ENCODE data around the gene DUS2. TPM values are rescaled to one million over a fixed set of nuclear protein-coding genes. Genes with fewer than 3 reads are reported as not detected.

Gene DUS2
- total RNA-seq, 1 experiment from 2014 or later: 12.1 TPM

- POLR2A ChIA-PET: interaction anchor here (0.6 kb wide), 1 partner anchor 383 kb away, joined by 3 read pairs; no protein-coding TSS in a partner anchor
- no peak for DNase-seq (ENCODE audit: low read depth, low spot score)
- Histone ChIP-seq H3K9me3 (ENCODE audit: control insufficient read depth, insufficient read depth, low read depth, low read length) (no peaks in the 10 kb centered on the region), H3K27ac (ENCODE audit: low read length) (peak overlapping the region; percentile 34; the same call in 1 of the 2 replicates), H3K27me3 (ENCODE audit: control insufficient read depth, insufficient read depth, low read length) (no peaks in the 10 kb centered on the region), H3K4me3 (ENCODE audit: low read depth in 2 of 2, low read length in 2 of 2) (peak overlapping the region; percentile 18 to 20; a peak in 2 of 4 replicates), H3K36me3 (ENCODE audit: control insufficient read depth, insufficient read depth, low read length) (no peaks in the 10 kb centered on the region; the same call in 1 of the 2 replicates), H3K4me1 (ENCODE audit: control insufficient read depth, insufficient read depth, low read length) (peaks cover 4% of the 10 kb centered on the region)
- BruUV-seq (replicated peaks): no TSS peak
- intact Hi-C loops (cut with micrococcal nuclease; ENCODE audit: unreplicated experiment) (loop anchor here (5.0 kb wide), 1 partner anchor 143 kb away; no protein-coding TSS in a partner anchor), in situ Hi-C loops (cut with HindIII; ENCODE audit: low pct_unique_long_range_greater_than_20kb, low sequenced_read_pairs) (no loop called here)
- no peak for ATAC-seq
- CTCF ChIA-PET: interaction anchor here (0.5 to 0.6 kb wide), 2 partner anchors 658 to 1075 kb away, joined by 6 to 9 read pairs; no protein-coding TSS in a partner anchor
- no peak for TF ChIP-seq TCF7L2 (IDR thresholded peaks at IDR 0.05; ENCODE audit: low read depth, low read length)
- no peak for TF ChIP-seq REST (IDR thresholded peaks at IDR 0.05; ENCODE audit: insufficient read depth in 1 of 2, low read depth in 2 of 2, low read length in 1 of 2)
- no peak for TF ChIP-seq POLR2AphosphoS5 (IDR thresholded peaks at IDR 0.05; ENCODE audit: low read depth, low read length)
- TF ChIP-seq CTCF (IDR thresholded peaks at IDR 0.05): no peak
- TF ChIP-seq SIN3A (IDR thresholded peaks at IDR 0.05; ENCODE audit: borderline replicate concordance, insufficient read depth, low read depth, low read length): no peak
Observed at GRCh38 chr16:68084504-68085258, 61.6 kb downstream of the DUS2 start.

- POLR2A ChIA-PET: no interaction called here
- in situ Hi-C loops (cut with HindIII; ENCODE audit: low pct_unique_long_range_greater_than_20kb, low sequenced_read_pairs): no loop called here
- intact Hi-C loops (cut with micrococcal nuclease; ENCODE audit: unreplicated experiment): loop anchor here (5.0 kb wide), 1 partner anchor 142 kb away; no protein-coding TSS in a partner anchor
- H3K27ac ChIP-seq (ENCODE audit: low read length): peak within 1 kb of the TSS; percentile 90
- peaks cover 4% of the 10 kb centered on the region for H3K4me1 ChIP-seq (ENCODE audit: control insufficient read depth, insufficient read depth, low read length)
- peak; percentile 93 for ATAC-seq
- no peaks in the 10 kb centered on the region for H3K27me3 ChIP-seq (ENCODE audit: control insufficient read depth, insufficient read depth, low read length)
- no peak for DNase-seq (ENCODE audit: low read depth, low spot score)
- BruUV-seq (replicated peaks): no TSS peak
- TF ChIP-seq SIN3A (IDR thresholded peaks at IDR 0.05; ENCODE audit: borderline replicate concordance, insufficient read depth, low read depth, low read length) (peak; percentile 57; the same call in 1 of the 2 replicates), CTCF (IDR thresholded peaks at IDR 0.05) (no peak), POLR2AphosphoS5 (IDR thresholded peaks at IDR 0.05; ENCODE audit: low read depth, low read length) (no peak), TCF7L2 (IDR thresholded peaks at IDR 0.05; ENCODE audit: low read depth, low read length) (no peak), REST (IDR thresholded peaks at IDR 0.05; ENCODE audit: insufficient read depth in 1 of 2, low read depth in 2 of 2, low read length in 1 of 2) (no peak)
- H3K36me3 ChIP-seq (ENCODE audit: control insufficient read depth, insufficient read depth, low read length): no peaks in the 10 kb centered on the region; the same call in 1 of the 2 replicates
- H3K4me3 ChIP-seq (ENCODE audit: low read depth in 2 of 2, low read length in 2 of 2): peak within 1 kb of the TSS; percentile 70 to 86
- CTCF ChIA-PET: no interaction called here
- no peaks in the 10 kb centered on the region for H3K9me3 ChIP-seq (ENCODE audit: control insufficient read depth, insufficient read depth, low read depth, low read length)
Observed at GRCh38 chr16:68085259-68086071, 62.4 kb downstream of the DUS2 start, which contains the start of gene NFATC3. NFATC3 (plus strand) TSS chr16:68085370; CDS start chr16:68085682, 312 bp downstream.

All from Panc1 (cell line).